HG03060 (cell line): Measurements from ENCODE around the gene ACTL7B.

ENCODE experiments used
- ATAC-seq: cut with Tn5 transposase; IDR thresholded peaks from one replicate; pipeline ENCODE4 v1.9.1; 2021; ENCODE audit warnings: low read depth, moderate number of reproducible peaks; ENCODE audit not compliant: unreplicated experiment

Gene ACTL7B

DNA sequence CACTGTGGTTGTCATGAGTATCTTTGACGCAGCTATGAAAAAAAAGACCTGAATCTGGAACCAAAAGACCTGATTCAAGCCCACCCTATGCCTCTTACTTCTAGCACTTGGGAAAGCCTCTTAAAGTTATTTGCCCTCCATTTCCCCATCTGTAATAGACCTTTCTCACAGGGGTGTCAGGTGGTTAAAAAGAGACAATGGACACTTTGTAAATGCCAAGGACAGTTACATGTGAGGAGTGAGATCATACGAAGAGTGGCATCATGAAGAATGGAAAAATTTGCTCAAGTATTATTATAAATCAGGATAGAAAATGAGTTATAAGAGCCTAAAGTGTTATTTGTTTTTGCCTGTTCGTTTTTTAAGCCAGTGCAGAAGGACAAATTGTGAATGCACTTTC lies 46.5 kb downstream of the ACTL7B start:
- ATAC-seq: no peak
